SKM-1 (cell line): ENCODE data around the gene BRAT1.

ENCODE experiments used
- DNase-seq: peaks from one replicate; lab custom pipeline; 2025; ENCODE audit not compliant: unreplicated experiment; lab: John Stamatoyannopoulos, UW

BRAT1 gene

GRCh38 chr7:2525658-2526630 lies 29.4 kb downstream of the BRAT1 start:
- no peak for DNase-seq

GRCh38 chr7:2524808-2525657 lies 30.3 kb downstream of the BRAT1 start:
- no peak for DNase-seq

GRCh38 chr7:2523941-2524807 lies 31.1 kb downstream of the BRAT1 start:
- DNase-seq, result no peak

GRCh38 chr7:2523461-2523936 lies 31.8 kb downstream of the BRAT1 start:
- no peak for DNase-seq

GRCh38 chr7:2522780-2523433 lies 32.4 kb downstream of the BRAT1 start:
- no peak for DNase-seq

GRCh38 chr7:2521952-2522591 lies 33.3 kb downstream of the BRAT1 start:
- DNase-seq, result no peak

GRCh38 chr7:2521341-2521745 lies 34.0 kb downstream of the BRAT1 start:
- no peak for DNase-seq

GRCh38 chr7:2520761-2521290 lies 34.5 kb downstream of the BRAT1 start:
- no peak for DNase-seq

- no peak for DNase-seq
Observed at GRCh38 chr7:2520131-2520760, 35.1 kb downstream of the BRAT1 start.

GRCh38 chr7:2519119-2519930 lies 36.0 kb downstream of the BRAT1 start, which contains the start of gene LFNG:
Gene LFNG, plus strand, starts transcription at chr7:2519774. Its CDS starts 88 bp downstream, at chr7:2519862.
- peak; percentile 77 for DNase-seq

- DNase-seq, result no peak
Observed at GRCh38 chr7:2518737-2519118, 36.6 kb downstream of the BRAT1 start.

- no peak for DNase-seq
Observed at GRCh38 chr7:2517678-2518507, 37.4 kb downstream of the BRAT1 start.

GRCh38 chr7:2517026-2517425 lies 38.3 kb downstream of the BRAT1 start:
- DNase-seq, result no peak

- no peak for DNase-seq
Observed at GRCh38 chr7:2516194-2516555, 39.1 kb downstream of the BRAT1 start.

GRCh38 chr7:2515424-2516193 lies 39.7 kb downstream of the BRAT1 start:
- no peak for DNase-seq
